ENCODE results near the gene SPINT4. TPM values are rescaled to one million over a fixed set of nuclear protein-coding genes. Genes with fewer than 3 reads are reported as not detected.

The SPINT4 gene
- polyA plus RNA-seq, 1 donor from 2014 or later = not detected

DNA sequence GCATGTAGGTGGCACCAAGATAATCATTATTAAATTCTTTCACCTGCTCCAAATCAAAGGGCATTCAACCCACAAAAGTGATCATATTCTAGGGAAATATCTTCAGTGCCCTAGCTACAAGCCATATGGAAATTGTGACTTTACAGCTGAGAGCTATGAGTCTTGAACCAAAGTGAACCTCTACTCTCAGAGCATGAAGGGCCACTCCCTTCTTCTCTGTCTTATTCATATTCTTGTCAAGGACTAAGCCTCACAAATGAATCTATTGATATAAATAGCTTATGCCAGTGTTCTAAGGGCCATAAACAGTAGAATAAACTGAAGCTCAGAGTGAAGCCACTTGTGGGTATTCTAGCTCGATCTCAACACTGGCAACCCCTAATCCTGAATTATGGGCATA is 29.6 kb downstream of the SPINT4 start:
- H4K20me1 ChIP-seq (ENCODE audit: insufficient read depth) = no peaks in the 10 kb centered on the region
- H2AFZ ChIP-seq (ENCODE audit: low read depth, low read length) = no peak overlapping the region
- H3K9ac ChIP-seq (ENCODE audit: low read length) = no peak overlapping the region
- no peaks in the 10 kb centered on the region for H3K9me3 ChIP-seq (ENCODE audit: low read length)
- H3K4me2 ChIP-seq (ENCODE audit: low read length) = no peak overlapping the region
- H3F3A ChIP-seq (ENCODE audit: insufficient read depth, low read length, poor library complexity, severe bottlenecking) = no peaks in the 10 kb centered on the region
- no peaks in the 10 kb centered on the region for H3K36me3 ChIP-seq (ENCODE audit: insufficient read depth, low read length)
- H3K4me3 ChIP-seq (ENCODE audit: low read length) = no peak overlapping the region
- no peak overlapping the region for H3K27ac ChIP-seq (ENCODE audit: low read length)
- H3K9me2 ChIP-seq (ENCODE audit: insufficient read depth, low read length) = no peaks in the 10 kb centered on the region
- H3K27me3 ChIP-seq (ENCODE audit: insufficient read depth, low read depth, low read length) = no peaks in the 10 kb centered on the region
- H3K79me2 ChIP-seq (replicated peaks; ENCODE audit: insufficient read depth, low read length) = no peaks in the 10 kb centered on the region
- TF ChIP-seq TAF1 (IDR thresholded peaks at IDR 0.05; ENCODE audit: low read depth) = no peak
- TF ChIP-seq, protein P1, sequence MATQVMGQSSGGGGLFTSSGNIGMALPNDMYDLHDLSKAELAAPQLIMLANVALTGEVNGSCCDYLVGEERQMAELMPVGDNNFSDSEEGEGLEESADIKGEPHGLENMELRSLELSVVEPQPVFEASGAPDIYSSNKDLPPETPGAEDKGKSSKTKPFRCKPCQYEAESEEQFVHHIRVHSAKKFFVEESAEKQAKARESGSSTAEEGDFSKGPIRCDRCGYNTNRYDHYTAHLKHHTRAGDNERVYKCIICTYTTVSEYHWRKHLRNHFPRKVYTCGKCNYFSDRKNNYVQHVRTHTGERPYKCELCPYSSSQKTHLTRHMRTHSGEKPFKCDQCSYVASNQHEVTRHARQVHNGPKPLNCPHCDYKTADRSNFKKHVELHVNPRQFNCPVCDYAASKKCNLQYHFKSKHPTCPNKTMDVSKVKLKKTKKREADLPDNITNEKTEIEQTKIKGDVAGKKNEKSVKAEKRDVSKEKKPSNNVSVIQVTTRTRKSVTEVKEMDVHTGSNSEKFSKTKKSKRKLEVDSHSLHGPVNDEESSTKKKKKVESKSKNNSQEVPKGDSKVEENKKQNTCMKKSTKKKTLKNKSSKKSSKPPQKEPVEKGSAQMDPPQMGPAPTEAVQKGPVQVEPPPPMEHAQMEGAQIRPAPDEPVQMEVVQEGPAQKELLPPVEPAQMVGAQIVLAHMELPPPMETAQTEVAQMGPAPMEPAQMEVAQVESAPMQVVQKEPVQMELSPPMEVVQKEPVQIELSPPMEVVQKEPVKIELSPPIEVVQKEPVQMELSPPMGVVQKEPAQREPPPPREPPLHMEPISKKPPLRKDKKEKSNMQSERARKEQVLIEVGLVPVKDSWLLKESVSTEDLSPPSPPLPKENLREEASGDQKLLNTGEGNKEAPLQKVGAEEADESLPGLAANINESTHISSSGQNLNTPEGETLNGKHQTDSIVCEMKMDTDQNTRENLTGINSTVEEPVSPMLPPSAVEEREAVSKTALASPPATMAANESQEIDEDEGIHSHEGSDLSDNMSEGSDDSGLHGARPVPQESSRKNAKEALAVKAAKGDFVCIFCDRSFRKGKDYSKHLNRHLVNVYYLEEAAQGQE (IDR thresholded peaks at IDR 0.05; ENCODE audit: borderline replicate concordance) = no peak
- TF ChIP-seq EZH2 (IDR thresholded peaks at IDR 0.05; ENCODE audit: borderline replicate concordance, insufficient read depth, low read length, poor library complexity, severe bottlenecking) = no peak
- TF ChIP-seq RAD21 (conservative IDR thresholded peaks at IDR 0.05) = no peak
- no peak for TF ChIP-seq EP300 (conservative IDR thresholded peaks at IDR 0.05; ENCODE audit: poor library complexity, severe bottlenecking)
- no peak for TF ChIP-seq POLR2AphosphoS5 (IDR thresholded peaks at IDR 0.05)
- no peak for TF ChIP-seq CTCF (IDR thresholded peaks at IDR 0.05; ENCODE audit: poor library complexity, severe bottlenecking)
- TF ChIP-seq SMC3 (conservative IDR thresholded peaks at IDR 0.05; ENCODE audit: poor library complexity) = no peak
- TF ChIP-seq MXI1 (conservative IDR thresholded peaks at IDR 0.05; ENCODE audit: poor library complexity, severe bottlenecking) = no peak

GRCh38 chr20:45752746-45753145 is 30.6 kb downstream of the SPINT4 start:
- Histone ChIP-seq H3K79me2 (replicated peaks; ENCODE audit: insufficient read depth, low read length) (no peaks in the 10 kb centered on the region), H3K4me3 (ENCODE audit: low read length) (no peak overlapping the region), H3K27ac (ENCODE audit: low read length) (no peak overlapping the region), H2AFZ (ENCODE audit: low read depth, low read length) (no peak overlapping the region), H3K36me3 (ENCODE audit: insufficient read depth, low read length) (no peaks in the 10 kb centered on the region), H3K27me3 (ENCODE audit: insufficient read depth, low read depth, low read length) (no peaks in the 10 kb centered on the region), H3K4me2 (ENCODE audit: low read length) (no peak overlapping the region), H3F3A (ENCODE audit: insufficient read depth, low read length, poor library complexity, severe bottlenecking) (no peaks in the 10 kb centered on the region), H3K9me2 (ENCODE audit: insufficient read depth, low read length) (no peaks in the 10 kb centered on the region), H3K9me3 (ENCODE audit: low read length) (no peaks in the 10 kb centered on the region), H3K9ac (ENCODE audit: low read length) (no peak overlapping the region), H4K20me1 (ENCODE audit: insufficient read depth) (no peaks in the 10 kb centered on the region)
- TF ChIP-seq SMC3 (conservative IDR thresholded peaks at IDR 0.05; ENCODE audit: poor library complexity) (no peak), RAD21 (conservative IDR thresholded peaks at IDR 0.05) (no peak), TAF1 (IDR thresholded peaks at IDR 0.05; ENCODE audit: low read depth) (no peak), EP300 (conservative IDR thresholded peaks at IDR 0.05; ENCODE audit: poor library complexity, severe bottlenecking) (no peak), POLR2AphosphoS5 (IDR thresholded peaks at IDR 0.05) (no peak), EZH2 (IDR thresholded peaks at IDR 0.05; ENCODE audit: borderline replicate concordance, insufficient read depth, low read length, poor library complexity, severe bottlenecking) (no peak), MXI1 (conservative IDR thresholded peaks at IDR 0.05; ENCODE audit: poor library complexity, severe bottlenecking) (no peak), CTCF (IDR thresholded peaks at IDR 0.05; ENCODE audit: poor library complexity, severe bottlenecking) (no peak)
- TF ChIP-seq, protein P1 (IDR thresholded peaks at IDR 0.05; ENCODE audit: borderline replicate concordance) = no peak

All from neural cell (in vitro differentiated cells).